NB4 (cell line): Measurements from ENCODE around the gene FANCC.
"Not testable (repeated sequence)": the region's sequence is repeated elsewhere in the genome, so short reads cannot be mapped to it uniquely, and the experiment has no call there.

Source experiments
- DNase-seq: peaks from one replicate; pipeline ENCODE4 v3.0.0; 2010; ENCODE audit warnings: low read depth
- H3K4me3 ChIP-seq: one replicate; pipeline ENCODE4 v1.5.1; 2011; ENCODE audit warnings: mild to moderate bottlenecking, low read depth, low read length, moderate library complexity
- CTCF ChIP-seq: IDR thresholded peaks from one replicate; pipeline ENCODE4 v1.5.1; 2012; ENCODE audit warnings: low read depth, low read length
- MAX ChIP-seq: IDR thresholded peaks from 2 replicates; pipeline ENCODE4 v1.6.1; 2011; ENCODE audit warnings: low read depth, low read length
- MYC ChIP-seq: IDR thresholded peaks from 2 replicates; pipeline ENCODE4 v1.6.1; 2011; ENCODE audit warnings: low read depth, low read length
- POLR2A ChIP-seq: IDR thresholded peaks from 2 replicates; pipeline ENCODE4 v1.6.1; 2011; ENCODE audit warnings: mild to moderate bottlenecking; ENCODE audit not compliant: insufficient read length; ENCODE audit errors: extremely low read depth

FANCC gene

GRCh38 chr9:95333426-95333825, 15.9 kb upstream of the FANCC start:
- no peak overlapping the region for H3K4me3 ChIP-seq
- DNase-seq, result no peak
- TF ChIP-seq CTCF (no peak), MAX (no peak), MYC (no peak), POLR2A (no peak)

GRCh38 chr9:95332860-95333259, 15.4 kb upstream of the FANCC start:
- H3K4me3 ChIP-seq, result no peak overlapping the region
- DNase-seq, result no peak
- TF ChIP-seq CTCF (no peak), MAX (no peak), MYC (no peak), POLR2A (no peak)

- no peak overlapping the region for H3K4me3 ChIP-seq
- TF ChIP-seq MYC, result no peak
- no peak for TF ChIP-seq POLR2A
- TF ChIP-seq CTCF, result no peak
- no peak for TF ChIP-seq MAX
Measured at GRCh38 chr9:95330720-95331404, 13.4 kb upstream of the FANCC start.

GRCh38 chr9:95329061-95329460, 11.6 kb upstream of the FANCC start:
- not testable (repeated sequence) for H3K4me3 ChIP-seq, DNase-seq

More at GRCh38 chr9:95330720-95331404, 13.4 kb upstream of the FANCC start:
- DNase-seq, result no peak

GRCh38 chr9:95327239-95327865, 9.8 kb upstream of the FANCC start:
- DNase-seq, result no peak
- H3K4me3 ChIP-seq, result no peak overlapping the region
- TF ChIP-seq POLR2A, result no peak
- no peak for TF ChIP-seq MAX
- no peak for TF ChIP-seq CTCF
- no peak for TF ChIP-seq MYC

GRCh38 chr9:95325221-95325620, 7.7 kb upstream of the FANCC start:
- no peak for DNase-seq
- TF ChIP-seq POLR2A (no peak), MAX (no peak), CTCF (no peak), MYC (no peak)
- H3K4me3 ChIP-seq, result no peak overlapping the region
